Stimulated activated CD8-positive, alpha-beta memory T cell treated with anti-CD3 and anti-CD28 coated beads, Interleukin-7, amount 100 ng/mL, for 48 hours (primary cell): ENCODE data around the gene ASS1.
"Not testable (repeated sequence)": the region's sequence is repeated elsewhere in the genome, so short reads cannot be mapped to it uniquely, and the experiment has no call there.

ENCODE experiments used
- DNase-seq, 2 donors: peaks; one replicate each; pipeline ENCODE4 v3.0.0-alpha.2; 2020; ENCODE audit warnings: low read depth in 1 of 2; ENCODE audit errors: extremely low read depth in 1 of 2

Gene ASS1

GRCh38 chr9:130433168-130433946 lies 11.4 kb upstream of the ASS1 start:
- peak; percentile 19 to 23 for DNase-seq

- no peak for DNase-seq
Measured at GRCh38 chr9:130433947-130434262, 10.9 kb upstream of the ASS1 start.

GRCh38 chr9:130434656-130435055 lies 10.1 kb upstream of the ASS1 start:
- DNase-seq, result not testable (repeated sequence)

- DNase-seq, result no peak
Measured at GRCh38 chr9:130437011-130437789, 7.6 kb upstream of the ASS1 start.

GRCh38 chr9:130438382-130438981 lies 6.3 kb upstream of the ASS1 start:
- no peak for DNase-seq

- no peak for DNase-seq
Measured at GRCh38 chr9:130441031-130441430, 3.7 kb upstream of the ASS1 start.

GRCh38 chr9:130442746-130443455 lies 1.9 kb upstream of the ASS1 start:
- DNase-seq, result no peak

GRCh38 chr9:130443456-130443801 lies 1.3 kb upstream of the ASS1 start:
- DNase-seq, result no peak

GRCh38 chr9:130443840-130444492 lies 795 bp upstream of the ASS1 start:
- DNase-seq, result no peak

- no peak for DNase-seq
Measured at GRCh38 chr9:130445268-130445983, 665 bp downstream of the ASS1 start.

- no peak for DNase-seq
Measured at GRCh38 chr9:130446101-130446861, 1.5 kb downstream of the ASS1 start.

GRCh38 chr9:130447193-130447816 lies 2.5 kb downstream of the ASS1 start:
- no peak for DNase-seq

- DNase-seq, result no peak
Measured at GRCh38 chr9:130448035-130448624, 3.4 kb downstream of the ASS1 start.

GRCh38 chr9:130448771-130449603 lies 4.2 kb downstream of the ASS1 start:
- no peak for DNase-seq

- DNase-seq, result no peak
Measured at GRCh38 chr9:130450344-130451003, 5.7 kb downstream of the ASS1 start.

- DNase-seq, result no peak
Measured at GRCh38 chr9:130451004-130451390, 6.2 kb downstream of the ASS1 start.
